Fibroblast of villous mesenchyme (primary cell): ENCODE measurements around the gene C17orf58. TPM values are rescaled to one million over a fixed set of nuclear protein-coding genes. Genes with fewer than 3 reads are reported as not detected.

Source experiments
- DNase-seq: peaks from one replicate; pipeline ENCODE4 v3.0.0-alpha.2; 2010; ENCODE audit warnings: low read depth
- H3K4me3 ChIP-seq: 2 replicates; pipeline ENCODE4 v1.5.1; 2011; ENCODE audit warnings: low read depth, mild to moderate bottlenecking, low read length
- CTCF ChIP-seq: IDR thresholded peaks from 2 replicates; pipeline ENCODE4 v1.5.1; 2012; ENCODE audit warnings: low read depth, mild to moderate bottlenecking, low read length; ENCODE audit not compliant: insufficient read depth
- total RNA-seq: library from RNA; depleted of rRNA; stranded (reverse); fragments of >200 nt; gene quantifications from 2 replicates; pipeline ENCODE4 v1.2.3, GENCODE V29; 2012

C17orf58 gene
- total RNA-seq, 1 donor = 12.5 TPM

GRCh38 chr17:67999291-67999911, 3.1 kb upstream of the C17orf58 start:
- DNase-seq = peak; percentile 57
- TF ChIP-seq CTCF = no peak
- H3K4me3 ChIP-seq = no peak overlapping the region

GRCh38 chr17:67998466-67998865, 2.2 kb upstream of the C17orf58 start:
- DNase-seq = peak; percentile 66
- no peak for TF ChIP-seq CTCF
- H3K4me3 ChIP-seq = no peak overlapping the region

- peak; percentile 20 for DNase-seq
- TF ChIP-seq CTCF = no peak
- peak overlapping the region; percentile 67 for H3K4me3 ChIP-seq
Measured at GRCh38 chr17:67995570-67996263, 552 bp downstream of the C17orf58 start.

GRCh38 chr17:67994817-67995569, 1.3 kb downstream of the C17orf58 start:
- no peak for TF ChIP-seq CTCF
- peak overlapping the region; percentile 67 for H3K4me3 ChIP-seq
- peak; percentile 80 for DNase-seq

GRCh38 chr17:67993998-67994361, 2.3 kb downstream of the C17orf58 start:
- peak overlapping the region; percentile 78 for H3K4me3 ChIP-seq
- no peak for DNase-seq
- no peak for TF ChIP-seq CTCF

- peak overlapping the region; percentile 78 for H3K4me3 ChIP-seq
- TF ChIP-seq CTCF = no peak
- peak; percentile 83 for DNase-seq
Measured at GRCh38 chr17:67993153-67993997, 2.9 kb downstream of the C17orf58 start.
